ENCODE measurements around the gene SELENON.

SELENON gene

DNA sequence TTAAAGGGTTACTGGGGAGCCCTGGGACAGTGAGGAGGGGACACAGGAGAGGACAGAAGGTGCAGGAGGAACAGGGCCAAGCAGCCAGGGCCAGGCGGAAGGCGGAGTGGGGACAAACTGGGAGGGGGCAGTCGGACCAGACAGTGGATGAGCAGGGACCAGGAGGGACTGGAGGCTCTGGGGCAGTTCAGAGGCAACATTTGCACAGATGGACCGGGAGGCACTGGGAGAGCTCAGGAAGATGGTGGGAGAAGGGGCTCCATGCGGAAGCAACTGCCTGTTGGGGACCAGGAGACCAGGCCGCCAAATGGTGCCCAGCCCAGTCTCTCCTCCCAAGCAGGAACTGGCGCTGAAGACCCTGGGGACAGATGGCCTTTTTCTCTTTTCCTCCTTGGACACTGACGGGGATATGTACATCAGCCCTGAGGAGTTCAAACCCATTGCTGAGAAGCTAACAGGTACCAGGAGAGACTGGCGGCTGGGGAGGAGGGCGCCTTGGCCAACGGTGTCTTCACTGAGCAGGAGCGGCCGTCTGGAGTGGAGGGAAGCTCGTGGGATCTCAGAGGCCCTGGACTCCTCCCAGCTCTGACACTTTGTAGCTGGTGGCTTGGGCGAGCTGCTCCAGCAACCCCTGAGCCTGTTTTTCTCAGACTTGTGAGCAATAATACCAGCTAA, 847 bp downstream of the SELENON start:
- no peaks in the 10 kb centered on the region for H3K27me3 ChIP-seq
- H3K27ac ChIP-seq: peak overlapping the region; percentile 79
- TF ChIP-seq Cebpa-rat (IDR thresholded peaks at IDR 0.05): no peak
- H3K4me1 ChIP-seq: peaks cover 89% of the 10 kb centered on the region
- H4K20me1 ChIP-seq: peaks cover 24% of the 10 kb centered on the region; the same call in 1 of the 2 replicates
- H3K4me3 ChIP-seq: peak overlapping the region; percentile 73
- no peaks in the 10 kb centered on the region; the same call in 1 of the 2 replicates for H3K36me3 ChIP-seq
- peak overlapping the region; percentile 81 for H3K9ac ChIP-seq
- H3K9me3 ChIP-seq: no peaks in the 10 kb centered on the region
- peak overlapping the region; percentile 84 for H3K4me2 ChIP-seq

DNA sequence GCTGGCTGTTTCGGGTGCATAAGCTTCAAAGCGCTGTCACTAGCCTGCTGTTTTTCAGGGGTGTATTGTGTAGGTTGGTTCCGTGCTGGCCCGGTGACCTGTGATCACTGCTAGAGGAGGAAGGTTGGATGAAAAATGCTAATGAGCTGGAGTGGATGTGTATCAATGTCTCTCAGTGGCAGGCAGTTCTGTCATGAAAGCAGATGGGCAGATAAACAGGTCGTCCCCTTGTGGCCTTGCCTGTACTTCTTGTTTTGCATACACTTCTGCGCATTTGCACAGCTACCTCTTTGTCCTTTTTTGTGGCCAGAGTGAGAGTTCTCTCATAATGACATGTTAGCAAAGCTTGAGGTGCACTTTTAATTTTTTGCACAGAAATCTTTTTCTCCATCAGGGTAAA, 2.9 kb downstream of the SELENON start:
- H3K27me3 ChIP-seq: no peaks in the 10 kb centered on the region
- H3K9me3 ChIP-seq: no peaks in the 10 kb centered on the region
- TF ChIP-seq Cebpa-rat (IDR thresholded peaks at IDR 0.05): no peak
- H3K36me3 ChIP-seq: peaks cover 16% of the 10 kb centered on the region; the same call in 1 of the 2 replicates
- peaks cover 27% of the 10 kb centered on the region; the same call in 1 of the 2 replicates for H4K20me1 ChIP-seq
- H3K27ac ChIP-seq: no peak overlapping the region
- peaks cover 89% of the 10 kb centered on the region for H3K4me1 ChIP-seq
- H3K4me3 ChIP-seq: no peak overlapping the region
- H3K4me2 ChIP-seq: peak overlapping the region; percentile 84
- no peak overlapping the region for H3K9ac ChIP-seq

DNA sequence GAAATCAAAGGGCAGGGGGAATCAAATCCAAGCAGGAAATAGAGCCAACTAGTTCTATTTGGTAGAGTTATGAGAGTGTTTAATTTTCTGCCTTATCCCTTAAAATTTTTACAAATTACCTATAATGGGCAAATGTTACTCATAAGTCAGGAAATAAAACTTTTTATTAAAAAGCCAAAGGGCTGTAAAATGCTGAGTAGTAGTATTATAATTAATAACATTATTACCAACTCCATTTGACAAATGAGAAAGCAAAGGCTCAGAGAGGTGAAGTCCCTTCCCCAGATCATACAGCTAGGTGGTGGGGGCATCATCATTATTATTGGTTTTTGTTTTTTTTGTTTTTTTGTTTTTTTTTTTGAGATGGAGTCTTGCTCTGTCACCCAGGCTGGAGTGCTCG, 3.4 kb downstream of the SELENON start:
- peaks cover 16% of the 10 kb centered on the region; the same call in 1 of the 2 replicates for H3K36me3 ChIP-seq
- TF ChIP-seq Cebpa-rat (IDR thresholded peaks at IDR 0.05): no peak
- peak overlapping the region; percentile 84 for H3K4me2 ChIP-seq
- peaks cover 92% of the 10 kb centered on the region for H3K4me1 ChIP-seq
- H4K20me1 ChIP-seq: peaks cover 27% of the 10 kb centered on the region; the same call in 1 of the 2 replicates
- no peak overlapping the region for H3K27ac ChIP-seq
- H3K9me3 ChIP-seq: no peaks in the 10 kb centered on the region
- no peaks in the 10 kb centered on the region for H3K27me3 ChIP-seq
- H3K9ac ChIP-seq: no peak overlapping the region
- no peak overlapping the region for H3K4me3 ChIP-seq

DNA sequence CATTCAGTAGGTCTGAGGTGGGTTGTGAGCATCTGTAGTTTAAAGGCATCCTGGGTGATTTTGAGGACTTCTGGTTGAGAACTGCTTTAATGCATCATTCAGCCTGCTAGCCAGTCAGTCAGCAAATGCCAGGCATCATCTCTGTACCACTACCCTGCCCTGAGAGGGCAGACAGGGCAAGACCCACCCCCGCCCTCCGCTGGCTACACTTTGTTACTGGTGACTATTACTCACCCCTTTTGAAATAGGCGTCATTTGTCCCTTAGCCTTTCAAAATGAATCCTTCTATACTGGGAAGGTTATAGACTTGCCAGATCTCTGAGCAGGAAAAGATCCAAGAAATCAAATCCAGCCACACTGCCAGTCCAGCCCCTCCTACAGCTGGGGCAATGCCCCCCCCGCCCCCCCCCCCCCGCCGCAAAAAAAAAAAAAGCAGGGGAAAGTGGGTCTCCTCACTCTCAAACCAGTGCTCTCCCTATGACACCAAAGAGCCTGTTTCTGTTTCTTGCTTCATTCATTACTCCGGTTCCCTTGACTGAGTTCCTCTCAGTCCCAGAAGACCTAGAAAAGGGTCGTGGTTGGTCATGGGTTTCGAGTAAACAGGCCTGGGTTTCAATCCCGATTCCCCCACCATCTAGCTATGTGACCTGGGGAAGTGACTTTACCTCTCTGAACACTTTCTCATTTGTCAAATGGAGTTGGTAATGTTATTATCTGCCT, 4.4 kb downstream of the SELENON start:
- Histone ChIP-seq H3K9ac (no peak overlapping the region), H3K4me3 (no peak overlapping the region), H3K27me3 (no peaks in the 10 kb centered on the region), H3K36me3 (peaks cover 16% of the 10 kb centered on the region; the same call in 1 of the 2 replicates), H3K4me2 (peak overlapping the region; percentile 84), H4K20me1 (peaks cover 27% of the 10 kb centered on the region), H3K4me1 (peaks cover 92% of the 10 kb centered on the region), H3K9me3 (no peaks in the 10 kb centered on the region), H3K27ac (no peak overlapping the region)
- TF ChIP-seq Cebpa-rat (IDR thresholded peaks at IDR 0.05): no peak

DNA sequence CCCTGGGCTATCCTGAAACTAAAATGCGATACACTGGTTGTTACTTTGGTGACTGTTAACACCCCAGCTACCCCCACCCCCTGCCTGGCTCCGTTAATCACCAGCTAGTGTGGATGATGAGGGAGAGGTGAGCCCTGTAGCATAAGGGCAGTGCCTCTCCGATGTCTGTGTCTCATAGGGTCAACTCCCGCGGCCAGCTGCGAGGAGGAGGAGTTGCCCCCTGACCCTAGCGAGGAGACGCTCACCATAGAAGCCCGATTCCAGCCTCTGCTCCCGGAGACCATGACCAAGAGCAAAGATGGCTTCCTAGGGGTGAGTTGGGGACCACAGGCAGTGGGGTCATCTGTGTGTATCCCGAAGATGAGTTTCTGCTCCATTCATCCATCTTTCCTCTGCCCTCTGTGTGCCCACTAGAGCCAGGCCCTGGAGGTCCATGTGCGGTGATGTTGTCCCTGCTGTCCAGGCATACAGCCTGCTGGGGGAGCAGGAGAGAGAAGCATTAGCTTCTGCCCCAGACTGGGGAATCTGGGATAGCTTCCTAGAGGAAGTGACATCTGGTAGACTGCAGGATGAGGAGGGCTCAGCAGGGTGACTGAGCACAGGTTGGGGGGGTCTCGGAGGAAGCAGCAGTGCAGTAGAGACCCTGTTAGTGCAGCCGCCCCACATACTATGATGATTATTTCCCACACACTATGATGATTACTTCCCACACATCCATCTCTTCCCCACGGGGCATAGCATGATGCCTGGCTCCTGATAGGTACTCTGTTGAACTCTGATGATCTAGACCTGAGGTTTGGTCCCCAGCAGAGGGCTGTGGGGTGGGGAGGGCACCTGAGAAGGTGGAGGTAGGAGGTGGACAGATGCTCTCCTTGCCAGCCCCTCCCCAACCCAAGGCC, 5.2 kb downstream of the SELENON start:
- Histone ChIP-seq H3K36me3 (peaks cover 16% of the 10 kb centered on the region; the same call in 1 of the 2 replicates), H3K4me3 (no peak overlapping the region), H3K9ac (peak overlapping the region; percentile 18; the same call in 1 of the 2 replicates), H3K9me3 (no peaks in the 10 kb centered on the region), H4K20me1 (peaks cover 28% of the 10 kb centered on the region), H3K4me1 (peaks cover 96% of the 10 kb centered on the region), H3K27ac (no peak overlapping the region), H3K4me2 (peak overlapping the region; percentile 59), H3K27me3 (no peaks in the 10 kb centered on the region)
- no peak for TF ChIP-seq Cebpa-rat (IDR thresholded peaks at IDR 0.05)

DNA sequence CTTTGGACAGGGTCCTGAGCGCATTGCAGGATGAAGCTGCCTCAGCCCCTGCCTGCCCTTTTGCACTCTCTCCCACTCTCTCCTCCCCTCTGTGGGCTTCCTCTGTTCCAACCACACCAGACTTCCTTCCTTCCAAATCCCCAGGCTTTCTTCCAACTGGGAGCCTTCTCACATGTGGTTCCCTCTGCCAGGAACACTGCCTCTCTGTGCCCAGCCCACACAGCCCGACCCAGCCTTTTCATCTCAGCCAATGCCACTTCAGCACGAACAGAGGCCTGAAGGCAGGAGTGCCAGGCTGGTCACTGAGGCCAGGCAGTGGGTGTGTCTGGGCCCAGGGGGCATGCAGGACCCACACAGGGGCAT, 5.9 kb downstream of the SELENON start:
- Histone ChIP-seq H3K4me1 (peaks cover 98% of the 10 kb centered on the region), H4K20me1 (peaks cover 34% of the 10 kb centered on the region), H3K9me3 (no peaks in the 10 kb centered on the region), H3K9ac (peak overlapping the region; percentile 18; the same call in 1 of the 2 replicates), H3K27me3 (no peaks in the 10 kb centered on the region), H3K27ac (no peak overlapping the region), H3K4me3 (no peak overlapping the region), H3K36me3 (peaks cover 16% of the 10 kb centered on the region; the same call in 1 of the 2 replicates), H3K4me2 (peak overlapping the region; percentile 59)
- TF ChIP-seq Cebpa-rat (IDR thresholded peaks at IDR 0.05): no peak

DNA sequence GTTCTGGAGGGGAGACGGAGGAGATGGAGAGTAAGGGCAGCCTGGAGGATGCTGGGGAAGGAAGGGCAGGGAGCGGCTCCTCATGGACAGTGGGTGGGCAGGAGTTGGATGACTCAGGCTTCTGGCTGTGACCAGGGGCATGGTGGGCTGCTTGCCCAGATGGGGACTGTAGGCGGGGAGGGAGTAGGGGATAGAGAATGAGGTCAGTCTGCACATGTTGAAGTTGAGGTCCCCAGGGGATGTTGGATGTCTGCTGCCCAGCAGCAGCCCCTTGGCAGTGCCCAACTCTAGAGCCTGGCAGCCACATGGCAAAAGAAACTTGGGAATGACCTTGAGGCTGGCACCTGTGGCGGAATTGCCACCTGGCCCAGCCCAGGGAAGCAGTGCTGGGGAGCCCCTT, 6.4 kb downstream of the SELENON start:
- H3K4me3 ChIP-seq: no peak overlapping the region
- H4K20me1 ChIP-seq: peaks cover 35% of the 10 kb centered on the region
- H3K36me3 ChIP-seq: peaks cover 20% of the 10 kb centered on the region
- no peak for TF ChIP-seq Cebpa-rat (IDR thresholded peaks at IDR 0.05)
- H3K27me3 ChIP-seq: no peaks in the 10 kb centered on the region
- H3K9me3 ChIP-seq: no peaks in the 10 kb centered on the region
- H3K9ac ChIP-seq: no peak overlapping the region
- H3K27ac ChIP-seq: no peak overlapping the region
- peak overlapping the region; percentile 59; the same call in 1 of the 2 replicates for H3K4me2 ChIP-seq
- H3K4me1 ChIP-seq: peaks cover 96% of the 10 kb centered on the region

DNA sequence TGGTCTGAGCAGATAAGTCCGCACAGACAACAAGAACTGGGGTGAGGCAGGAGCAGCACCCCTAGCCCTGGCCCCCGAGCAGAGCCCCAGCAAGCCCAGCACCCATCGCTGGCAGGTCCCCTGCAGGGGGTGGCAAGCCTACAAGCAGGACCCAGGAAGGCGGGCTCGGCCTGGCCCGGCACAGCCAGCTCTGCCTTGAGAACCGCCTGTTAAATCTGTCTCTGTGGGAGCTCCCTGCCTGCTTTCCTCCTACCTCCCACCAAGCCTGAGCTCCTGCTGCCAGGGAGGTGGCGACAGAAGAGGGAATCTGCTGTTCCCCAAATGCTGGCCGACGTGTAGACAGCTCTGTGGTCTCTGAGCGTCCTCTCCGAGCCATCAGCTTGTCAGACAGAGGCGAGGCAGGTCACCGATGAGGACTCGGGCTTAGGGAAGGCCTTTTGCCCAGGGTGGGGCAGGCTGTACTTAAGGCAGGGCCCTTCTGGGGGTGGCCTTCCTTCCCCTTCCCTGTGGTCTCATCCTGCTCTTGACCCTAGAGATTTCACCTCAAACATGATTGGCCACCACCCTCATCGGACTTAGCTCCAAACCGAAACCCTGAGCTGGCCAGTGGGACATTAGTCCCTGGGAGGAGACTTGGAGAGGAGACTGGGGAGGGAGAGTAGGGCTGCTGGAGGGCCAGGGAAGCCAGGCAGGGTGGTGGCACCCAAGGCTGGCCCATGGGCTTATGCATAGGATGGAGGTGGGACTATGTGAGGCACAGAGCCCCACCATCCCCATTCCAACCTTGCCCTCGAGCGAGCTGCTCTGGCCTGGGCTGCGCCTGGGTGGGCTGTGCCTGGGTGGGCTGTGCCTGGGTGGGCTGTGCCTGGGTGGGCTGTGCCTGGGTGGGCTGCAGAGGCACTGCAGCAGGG, 7.7 kb downstream of the SELENON start:
- peaks cover 31% of the 10 kb centered on the region for H3K36me3 ChIP-seq
- H3K27me3 ChIP-seq: no peaks in the 10 kb centered on the region
- H3K4me3 ChIP-seq: no peak overlapping the region
- peaks cover 36% of the 10 kb centered on the region for H4K20me1 ChIP-seq
- 0 out of 2 replicates have a peak overlapping the region, but pooled peaks have one; percentile 24 for H3K9ac ChIP-seq
- H3K9me3 ChIP-seq: no peaks in the 10 kb centered on the region
- peaks cover 83% of the 10 kb centered on the region for H3K4me1 ChIP-seq
- H3K4me2 ChIP-seq: peak overlapping the region; percentile 89
- TF ChIP-seq Cebpa-rat (IDR thresholded peaks at IDR 0.05): no peak
- H3K27ac ChIP-seq: 0 out of 2 replicates have a peak overlapping the region, but pooled peaks have one; percentile 41
